GM19043 (cell line): ENCODE results near the gene NCAPG2.
A peak's percentile ranks its signal among the peaks of the same experiment; 100 is the strongest.
"Not testable (repeated sequence)": the region's sequence is repeated elsewhere in the genome, so short reads cannot be mapped to it uniquely, and the experiment has no call there.

Experiments used
- ATAC-seq: cut with Tn5 transposase; IDR thresholded peaks from one replicate; pipeline ENCODE4 v1.9.1; 2021; ENCODE audit warnings: low read depth; ENCODE audit not compliant: unreplicated experiment

NCAPG2 gene

GRCh38 chr7:158645842-158646241, 58.8 kb downstream of the NCAPG2 start:
- no peak for ATAC-seq

GRCh38 chr7:158642149-158642548, 62.5 kb downstream of the NCAPG2 start:
- ATAC-seq, result no peak

GRCh38 chr7:158638001-158638400, 66.6 kb downstream of the NCAPG2 start:
- ATAC-seq, result no peak

GRCh38 chr7:158633055-158633956, 71.3 kb downstream of the NCAPG2 start:
- peak; percentile 76 for ATAC-seq

GRCh38 chr7:158631574-158632195, 72.9 kb downstream of the NCAPG2 start:
- ATAC-seq, result no peak

GRCh38 chr7:158626289-158626688, 78.3 kb downstream of the NCAPG2 start:
- ATAC-seq, result not testable (repeated sequence)

- no peak for ATAC-seq
Observed at GRCh38 chr7:158623241-158623640, 81.4 kb downstream of the NCAPG2 start.

GRCh38 chr7:158620839-158621441, 83.7 kb downstream of the NCAPG2 start:
- no peak for ATAC-seq

GRCh38 chr7:158620418-158620817, 84.2 kb downstream of the NCAPG2 start:
- no peak for ATAC-seq

- no peak for ATAC-seq
Observed at GRCh38 chr7:158618745-158619140, 85.9 kb downstream of the NCAPG2 start.

- ATAC-seq, result no peak
Observed at GRCh38 chr7:158617737-158618128, 86.9 kb downstream of the NCAPG2 start.

- ATAC-seq, result no peak
Observed at GRCh38 chr7:158616050-158616449, 88.6 kb downstream of the NCAPG2 start.

- ATAC-seq, result no peak
Observed at GRCh38 chr7:158614700-158615099, 89.9 kb downstream of the NCAPG2 start.

GRCh38 chr7:158613481-158613880, 91.1 kb downstream of the NCAPG2 start:
- peak; percentile 87 for ATAC-seq

- no peak for ATAC-seq
Observed at GRCh38 chr7:158612546-158612945, 92.1 kb downstream of the NCAPG2 start.

GRCh38 chr7:158611541-158611940, 93.1 kb downstream of the NCAPG2 start:
- no peak for ATAC-seq

- no peak for ATAC-seq
Observed at GRCh38 chr7:158609313-158609974, 95.2 kb downstream of the NCAPG2 start.

- ATAC-seq, result no peak
Observed at GRCh38 chr7:158607563-158607962, 97.0 kb downstream of the NCAPG2 start.

- no peak for ATAC-seq
Observed at GRCh38 chr7:158606671-158607424, 97.8 kb downstream of the NCAPG2 start.

GRCh38 chr7:158606129-158606528, 98.5 kb downstream of the NCAPG2 start:
- ATAC-seq, result no peak
